Transverse colon (tissue), 4 donors: ENCODE data around the gene SP6. TPM values are rescaled to one million over a fixed set of nuclear protein-coding genes. Genes with fewer than 3 reads are reported as not detected.

ENCODE experiments used
- DNase-seq: peaks from one replicate; pipeline ENCODE4 v3.0.0-alpha.2; 2019
- H3K27ac ChIP-seq, 4 donors: fragments of 200-600 bp; sonication (generic); 2 replicates each; pipeline ENCODE4 v1.5.1; 2016 to 2018; ENCODE audit warnings: inconsistent platforms in 4 of 4
- H3K27me3 ChIP-seq: fragments of 200-600 bp; sonication (generic); 2 replicates; pipeline ENCODE4 v1.5.1; 2017; ENCODE audit warnings: inconsistent platforms
- H3K36me3 ChIP-seq, 4 donors: fragments of 200-600 bp; sonication (generic); 2 replicates each; pipeline ENCODE4 v1.5.1; 2017 to 2019; ENCODE audit warnings: inconsistent platforms in 4 of 4
- H3K4me1 ChIP-seq, 4 donors: fragments of 200-600 bp; sonication (generic); 2 replicates each; pipeline ENCODE4 v1.5.1; 2017 to 2020; ENCODE audit warnings: inconsistent platforms in 4 of 4
- H3K4me3 ChIP-seq, 4 donors: fragments of 200-600 bp; sonication (generic); 1 replicate in 1 of 4; 2 replicates in 3 of 4; pipeline versions ENCODE4 v1.5.1 to v1.6.1; 2017 to 2019; ENCODE audit warnings: inconsistent platforms in 4 of 4
- H3K9me3 ChIP-seq, 2 donors: fragments of 200-600 bp; sonication (generic); 2 replicates each; pipeline ENCODE4 v1.5.1; 2017 to 2019; ENCODE audit warnings: inconsistent platforms in 2 of 2
- EP300 ChIP-seq: sonication (generic); formaldehyde crosslinking; IDR thresholded peaks from one replicate; pipeline ENCODE4 v1.6.1; 2017; ENCODE audit warnings: antibody characterized with exemption, low read depth
- POLR2A ChIP-seq: fragments of 450-650 bp; IDR thresholded peaks from one replicate; pipeline ENCODE4 v1.6.1; 2016; ENCODE audit warnings: antibody characterized with exemption, mild to moderate bottlenecking, moderate library complexity
- POLR2AphosphoS5 ChIP-seq, 3 donors: sonication (generic); formaldehyde crosslinking; IDR thresholded peaks; one replicate each; pipeline ENCODE4 v1.6.1; 2016; ENCODE audit warnings: antibody characterized with exemption in 3 of 3
- WGBS, 2 donors: methylation state at CpG; one replicate each; pipeline ENCODE4 v1.1.5; 2018; ENCODE audit warnings: low coverage in 1 of 2; 5-methylcytosine and 5-hydroxymethylcytosine counted together
- in situ Hi-C, 4 donors: fragments of 200-750 bp; cut with MboI; loops; one replicate each; pipeline versions ENCODE4 v1.15.0 to v1.15.1; 2017; ENCODE audit warnings: low sequenced_read_pairs in 3 of 4, low pct_ligation_motif_present in 1 of 4, low pct_unique_long_range_greater_than_20kb in 1 of 4
- intact Hi-C: fragments of 100-400 bp; cut with DNase I; formaldehyde crosslinking; loops from one replicate; pipeline ENCODE4 v1.15.1; 2023; ENCODE audit warnings: low total_unique reads
- total RNA-seq, 4 donors: library from RNA; depleted of rRNA; stranded (reverse); fragments of >200 nt; gene quantifications; one replicate each; pipeline ENCODE4 v1.1.0, GENCODE V29; 2016
- TF ChIP-seq, protein P1 (sequence below), 5 experiments: fragments of 200-600 bp in 3 of 5; fragments of 450-650 bp in 2 of 5; sonication (generic) in 3 of 5; IDR thresholded peaks; 1 replicate in 2 of 5; 2 replicates in 3 of 5; pipeline ENCODE4 v1.5.1; 2016 to 2017; ENCODE audit warnings: antibody characterized with exemption in 5 of 5, inconsistent platforms in 3 of 5, mild to moderate bottlenecking in 2 of 5, moderate library complexity in 1 of 5

Gene SP6
- total RNA-seq, 4 donors from 2014 or later: 0.40 to 5.9 (median 4.9) TPM

DNA sequence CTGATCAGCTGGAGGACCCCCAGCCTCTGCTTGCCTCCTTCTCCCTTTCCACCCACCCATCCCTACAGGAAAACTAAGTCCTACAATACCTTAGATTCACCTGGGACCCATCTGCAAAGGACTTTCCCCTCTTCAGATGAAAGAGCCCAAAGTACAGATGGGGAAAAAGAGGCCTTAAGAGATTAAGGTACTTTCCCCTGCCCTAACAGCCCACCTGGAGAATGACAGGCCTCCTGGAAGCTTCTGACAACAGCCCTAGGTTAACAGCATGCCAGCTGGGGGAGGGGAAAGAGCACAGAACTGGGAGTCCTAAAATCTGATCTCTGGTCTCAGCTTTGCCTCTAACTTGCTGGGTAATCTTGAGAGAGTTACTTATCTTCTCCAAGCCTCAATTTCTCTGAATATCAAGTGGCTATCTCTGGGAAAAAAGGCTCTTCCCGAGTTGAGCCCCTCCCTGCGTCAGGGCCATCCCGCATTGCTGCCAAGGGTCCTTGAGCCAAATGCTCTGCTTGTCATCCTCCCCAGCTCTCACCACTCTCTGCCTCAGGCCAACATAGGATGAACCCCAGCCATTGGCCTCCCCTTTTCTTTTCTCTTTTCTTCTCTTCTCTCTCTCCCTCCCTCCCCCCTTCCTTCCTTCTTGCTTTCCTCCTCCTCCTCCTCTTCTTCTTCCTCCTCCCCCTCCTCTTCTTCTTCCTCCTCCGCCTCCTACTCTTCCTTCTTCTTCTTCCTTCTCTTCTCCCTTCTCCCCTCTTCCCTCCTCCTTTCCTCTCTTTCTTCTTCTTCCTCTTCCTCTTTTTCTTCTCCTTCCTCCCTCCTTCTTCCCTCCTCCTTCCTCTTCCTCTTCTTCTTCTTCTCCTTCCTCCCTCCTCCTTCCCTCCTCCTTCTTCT is 22.5 kb upstream of the SP6 start:
- in situ Hi-C loops: no loop called here
- intact Hi-C loops: no loop called here
- Histone ChIP-seq H3K4me1 (no peaks in the 10 kb centered on the region), H3K27me3 (peaks cover 72% of the 10 kb centered on the region), H3K36me3 (no peaks in the 10 kb centered on the region), H3K27ac (no peak overlapping the region), H3K4me3 (no peak overlapping the region), H3K9me3 (no peaks in the 10 kb centered on the region)
- DNase-seq: no peak
- TF ChIP-seq POLR2AphosphoS5 (IDR thresholded peaks at IDR 0.05) (no peak), EP300 (no peak), POLR2A (no peak)
- TF ChIP-seq, protein P1, sequence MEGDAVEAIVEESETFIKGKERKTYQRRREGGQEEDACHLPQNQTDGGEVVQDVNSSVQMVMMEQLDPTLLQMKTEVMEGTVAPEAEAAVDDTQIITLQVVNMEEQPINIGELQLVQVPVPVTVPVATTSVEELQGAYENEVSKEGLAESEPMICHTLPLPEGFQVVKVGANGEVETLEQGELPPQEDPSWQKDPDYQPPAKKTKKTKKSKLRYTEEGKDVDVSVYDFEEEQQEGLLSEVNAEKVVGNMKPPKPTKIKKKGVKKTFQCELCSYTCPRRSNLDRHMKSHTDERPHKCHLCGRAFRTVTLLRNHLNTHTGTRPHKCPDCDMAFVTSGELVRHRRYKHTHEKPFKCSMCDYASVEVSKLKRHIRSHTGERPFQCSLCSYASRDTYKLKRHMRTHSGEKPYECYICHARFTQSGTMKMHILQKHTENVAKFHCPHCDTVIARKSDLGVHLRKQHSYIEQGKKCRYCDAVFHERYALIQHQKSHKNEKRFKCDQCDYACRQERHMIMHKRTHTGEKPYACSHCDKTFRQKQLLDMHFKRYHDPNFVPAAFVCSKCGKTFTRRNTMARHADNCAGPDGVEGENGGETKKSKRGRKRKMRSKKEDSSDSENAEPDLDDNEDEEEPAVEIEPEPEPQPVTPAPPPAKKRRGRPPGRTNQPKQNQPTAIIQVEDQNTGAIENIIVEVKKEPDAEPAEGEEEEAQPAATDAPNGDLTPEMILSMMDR (IDR thresholded peaks at IDR 0.05): no peak
- 79 to 100% methylated on average over 1 to 4 of the region's 4 CpGs for WGBS, 2 donors

DNA sequence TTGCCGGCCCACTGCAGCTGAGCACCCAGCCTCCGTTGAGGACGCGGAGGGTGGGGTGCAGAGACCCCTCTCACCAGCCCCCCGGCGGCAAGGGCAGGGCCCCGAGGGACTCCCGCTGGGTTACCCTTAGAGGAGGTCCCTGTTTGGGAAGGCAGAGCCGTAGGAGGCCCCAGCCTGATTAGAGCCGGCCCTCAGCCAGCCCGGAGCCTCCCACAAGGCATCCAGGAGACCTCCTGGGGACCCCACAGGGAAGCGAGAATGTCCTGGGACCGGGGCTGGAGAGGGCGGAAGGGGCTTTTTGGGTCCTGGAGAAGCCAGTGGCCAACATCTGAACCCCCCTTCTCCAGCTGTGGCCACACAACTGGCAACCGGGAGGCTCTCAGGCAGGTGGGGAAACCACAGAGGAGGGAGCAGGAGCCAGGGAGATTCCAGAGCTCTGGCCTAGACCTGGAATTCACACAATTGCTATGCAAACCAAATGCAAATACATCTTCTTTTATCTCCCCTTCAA is 21.7 kb upstream of the SP6 start:
- Histone ChIP-seq H3K4me1 (no peaks in the 10 kb centered on the region), H3K27me3 (peaks cover 71% of the 10 kb centered on the region), H3K36me3 (no peaks in the 10 kb centered on the region), H3K27ac (no peak overlapping the region), H3K4me3 (no peak overlapping the region), H3K9me3 (no peaks in the 10 kb centered on the region)
- TF ChIP-seq POLR2A (no peak), POLR2AphosphoS5 (IDR thresholded peaks at IDR 0.05) (no peak), EP300 (no peak)
- TF ChIP-seq, protein P1 (IDR thresholded peaks at IDR 0.05): no peak
- no peak for DNase-seq
- in situ Hi-C loops: no loop called here
- intact Hi-C loops: no loop called here
- 65 to 80% methylated on average over 2 to 9 of the region's 15 CpGs for WGBS, 2 donors

DNA sequence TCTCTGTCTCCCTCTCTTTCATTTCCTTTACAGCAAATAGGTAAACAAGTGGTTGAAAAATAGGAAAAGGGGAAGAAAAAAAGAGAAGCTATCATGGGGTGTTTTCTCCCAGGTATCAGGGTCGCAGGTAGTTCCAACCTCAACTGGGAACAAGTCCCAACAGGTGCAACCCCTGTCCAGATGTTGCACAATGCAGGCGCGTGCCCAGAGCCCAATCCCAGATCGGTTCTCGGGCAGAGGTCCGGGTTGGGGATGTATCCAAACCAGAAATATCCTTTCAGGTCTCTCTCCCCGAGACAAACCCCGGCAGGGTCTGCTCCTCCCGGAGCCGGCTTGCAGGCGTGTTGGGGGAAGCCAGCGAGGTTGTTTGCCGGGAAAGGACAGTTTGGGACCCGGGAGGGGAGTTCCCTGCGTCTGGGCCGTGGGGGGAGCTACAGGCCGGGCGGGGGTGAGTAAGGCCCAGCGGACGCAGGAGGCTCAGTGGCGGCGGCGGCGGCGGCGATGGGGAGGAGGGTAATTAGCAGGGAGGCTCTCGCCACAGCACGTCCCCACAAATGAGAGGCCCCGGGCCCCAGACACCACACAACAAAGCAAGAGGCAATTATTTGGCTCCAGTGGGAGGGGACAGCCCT is 21.2 kb upstream of the SP6 start:
- Histone ChIP-seq H3K4me3 (no peak overlapping the region), H3K27ac (no peak overlapping the region)
- TF ChIP-seq POLR2AphosphoS5 (IDR thresholded peaks at IDR 0.05) (no peak), POLR2A (no peak), EP300 (no peak)
- TF ChIP-seq, protein P1 (IDR thresholded peaks at IDR 0.05): no peak

DNA sequence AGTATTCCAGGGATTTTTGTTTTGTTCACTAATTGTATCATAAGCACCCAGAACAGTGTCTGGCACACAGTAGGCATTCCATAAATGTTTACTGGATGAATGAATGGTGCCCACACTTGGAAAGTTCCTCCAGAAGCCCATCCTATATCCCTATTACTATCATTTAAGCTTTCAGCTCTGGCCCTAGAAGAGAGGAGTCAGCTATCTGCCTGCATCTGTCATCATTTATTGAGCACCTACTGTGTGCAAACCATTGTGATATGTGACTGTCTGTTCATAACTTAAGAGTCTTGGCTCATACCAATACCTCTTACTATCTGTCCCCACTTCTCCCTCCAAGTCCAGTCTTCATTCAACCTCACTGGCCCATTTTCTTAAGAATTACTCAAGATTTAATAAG is 20.1 kb upstream of the SP6 start:
- Histone ChIP-seq H3K27me3 (peaks cover 66% of the 10 kb centered on the region), H3K4me3 (no peak overlapping the region), H3K4me1 (no peaks in the 10 kb centered on the region), H3K36me3 (no peaks in the 10 kb centered on the region), H3K9me3 (no peaks in the 10 kb centered on the region), H3K27ac (no peak overlapping the region)
- TF ChIP-seq POLR2A (no peak), EP300 (no peak), POLR2AphosphoS5 (IDR thresholded peaks at IDR 0.05) (no peak)
- in situ Hi-C loops: no loop called here
- DNase-seq: no peak
- intact Hi-C loops: no loop called here

More for the DNA sequence above, 21.2 kb upstream of the SP6 start:
- no peak for DNase-seq
- 62% methylated on average over 22 of the region's 29 CpGs; no CpG with 5 or more reads in 1 of the 2 donors for WGBS, 2 donors
- H3K4me1 ChIP-seq: no peaks in the 10 kb centered on the region
- no peaks in the 10 kb centered on the region for H3K36me3 ChIP-seq
- intact Hi-C loops (no loop called here), in situ Hi-C loops (no loop called here)
- peaks cover 66% of the 10 kb centered on the region for H3K27me3 ChIP-seq
- no peaks in the 10 kb centered on the region for H3K9me3 ChIP-seq
